ENCODE results near the gene C4A. TPM values are rescaled to one million over a fixed set of nuclear protein-coding genes. Genes with fewer than 3 reads are reported as not detected.
"Not testable (repeated sequence)": the region's sequence is repeated elsewhere in the genome, so short reads cannot be mapped to it uniquely, and the experiment has no call there.

The C4A gene
- total RNA-seq, 1 experiment from 2014 or later = 4.3 TPM

- not testable (repeated sequence) for H3K9me3 ChIP-seq (ENCODE audit: control insufficient read depth, low read depth, low read length); H4K8ac ChIP-seq (replicated peaks; ENCODE audit: insufficient read length, low read depth, low read length); H3K23me2 ChIP-seq (ENCODE audit: insufficient read length, low read depth, low read length, poor library complexity, severe bottlenecking); H4K20me1 ChIP-seq (ENCODE audit: control insufficient read depth, insufficient read depth, insufficient read length); H3K9me3 Mint-ChIP-seq; H3K4me1 Mint-ChIP-seq; H3K9ac ChIP-seq (ENCODE audit: extremely low read depth, insufficient read length, low read length); H4K5ac ChIP-seq (ENCODE audit: insufficient read length, low read depth, low read length); H3K79me1 ChIP-seq (ENCODE audit: insufficient read depth, low read depth, low read length, poor library complexity, severe bottlenecking); H3K18ac ChIP-seq (ENCODE audit: insufficient read length, low read depth, low read length); H2BK12ac ChIP-seq (ENCODE audit: insufficient read length, low read depth, low read length); H2AFZ ChIP-seq (ENCODE audit: low read length); H3T11ph ChIP-seq (ENCODE audit: low read length); H2BK20ac ChIP-seq (ENCODE audit: low read depth, low read length, poor library complexity, severe bottlenecking); H3K27ac ChIP-seq (ENCODE audit: insufficient read length, low read depth, low read length); H3K4me2 ChIP-seq (ENCODE audit: insufficient read depth, insufficient read length, low read length); H3K36me3 Mint-ChIP-seq (ENCODE audit: insufficient read depth in 1 of 3, low read depth in 3 of 3); H3K27me3 ChIP-seq (ENCODE audit: insufficient read depth, low read length); H4K91ac ChIP-seq (ENCODE audit: insufficient read length, low read depth, low read length); H3K4me1 ChIP-seq (ENCODE audit: insufficient read depth, low read length); H3K27ac Mint-ChIP-seq; H2AK5ac ChIP-seq (ENCODE audit: insufficient read length, low read length); H2BK15ac ChIP-seq (ENCODE audit: low read depth, low read length); H3K4ac ChIP-seq (ENCODE audit: low read depth, low read length); H3K23ac ChIP-seq (ENCODE audit: insufficient read length, low read depth, low read length); H3K14ac ChIP-seq (ENCODE audit: insufficient read depth, low read length); H2BK120ac ChIP-seq (ENCODE audit: low read depth, low read length, poor library complexity, severe bottlenecking); H3K79me2 ChIP-seq (ENCODE audit: insufficient read depth, low read length); H3K27me3 Mint-ChIP-seq (ENCODE audit: low read depth); H2BK5ac ChIP-seq (ENCODE audit: insufficient read length, low read length); H3K56ac ChIP-seq (ENCODE audit: insufficient read length, low read depth, low read length); DNase-seq; H3K4me3 Mint-ChIP-seq
- no CpG with 5 or more reads among the region's 43 CpGs for WGBS (ENCODE audit: extremely low coverage, insufficient read length, low lambda C conversion rate)
Measured at GRCh38 chr6:32040299-32041049, 58.6 kb downstream of the C4A start.

GRCh38 chr6:32041050-32041321, 59.1 kb downstream of the C4A start:
- not testable (repeated sequence) for H3K4me1 ChIP-seq (ENCODE audit: insufficient read depth, low read length); H3K4me3 Mint-ChIP-seq; H3K18ac ChIP-seq (ENCODE audit: insufficient read length, low read depth, low read length); H3K36me3 Mint-ChIP-seq (ENCODE audit: insufficient read depth in 1 of 3, low read depth in 3 of 3); H3K79me1 ChIP-seq (ENCODE audit: insufficient read depth, low read depth, low read length, poor library complexity, severe bottlenecking); H2BK12ac ChIP-seq (ENCODE audit: insufficient read length, low read depth, low read length); H3K27ac ChIP-seq (ENCODE audit: insufficient read length, low read depth, low read length); H3K9me3 Mint-ChIP-seq; H3K27ac Mint-ChIP-seq; H4K20me1 ChIP-seq (ENCODE audit: control insufficient read depth, insufficient read depth, insufficient read length); H2AFZ ChIP-seq (ENCODE audit: low read length); H2BK20ac ChIP-seq (ENCODE audit: low read depth, low read length, poor library complexity, severe bottlenecking); H3K27me3 ChIP-seq (ENCODE audit: insufficient read depth, low read length); H3T11ph ChIP-seq (ENCODE audit: low read length); H3K9me3 ChIP-seq (ENCODE audit: control insufficient read depth, low read depth, low read length); H3K9ac ChIP-seq (ENCODE audit: extremely low read depth, insufficient read length, low read length); H2BK120ac ChIP-seq (ENCODE audit: low read depth, low read length, poor library complexity, severe bottlenecking); H2BK15ac ChIP-seq (ENCODE audit: low read depth, low read length); H3K79me2 ChIP-seq (ENCODE audit: insufficient read depth, low read length); H3K27me3 Mint-ChIP-seq (ENCODE audit: low read depth); H3K14ac ChIP-seq (ENCODE audit: insufficient read depth, low read length); H2BK5ac ChIP-seq (ENCODE audit: insufficient read length, low read length); H4K5ac ChIP-seq (ENCODE audit: insufficient read length, low read depth, low read length); H3K56ac ChIP-seq (ENCODE audit: insufficient read length, low read depth, low read length); H3K4ac ChIP-seq (ENCODE audit: low read depth, low read length); H2AK5ac ChIP-seq (ENCODE audit: insufficient read length, low read length); H3K23ac ChIP-seq (ENCODE audit: insufficient read length, low read depth, low read length); H3K4me1 Mint-ChIP-seq; H3K4me2 ChIP-seq (ENCODE audit: insufficient read depth, insufficient read length, low read length); H4K91ac ChIP-seq (ENCODE audit: insufficient read length, low read depth, low read length); DNase-seq; H4K8ac ChIP-seq (replicated peaks; ENCODE audit: insufficient read length, low read depth, low read length); H3K23me2 ChIP-seq (ENCODE audit: insufficient read length, low read depth, low read length, poor library complexity, severe bottlenecking)
- WGBS (ENCODE audit: extremely low coverage, insufficient read length, low lambda C conversion rate) = no CpG with 5 or more reads among the region's 13 CpGs

Measured in H9 (cell line).